ENCODE measurements around the gene ABCF3. TPM values are rescaled to one million over a fixed set of nuclear protein-coding genes. Genes with fewer than 3 reads are reported as not detected.
"Not testable (repeated sequence)": the region's sequence is repeated elsewhere in the genome, so short reads cannot be mapped to it uniquely, and the experiment has no call there.

ABCF3 gene
- total and polyA plus RNA-seq, 2 experiments from 2014 or later: 33.1 to 62.7 TPM

DNA sequence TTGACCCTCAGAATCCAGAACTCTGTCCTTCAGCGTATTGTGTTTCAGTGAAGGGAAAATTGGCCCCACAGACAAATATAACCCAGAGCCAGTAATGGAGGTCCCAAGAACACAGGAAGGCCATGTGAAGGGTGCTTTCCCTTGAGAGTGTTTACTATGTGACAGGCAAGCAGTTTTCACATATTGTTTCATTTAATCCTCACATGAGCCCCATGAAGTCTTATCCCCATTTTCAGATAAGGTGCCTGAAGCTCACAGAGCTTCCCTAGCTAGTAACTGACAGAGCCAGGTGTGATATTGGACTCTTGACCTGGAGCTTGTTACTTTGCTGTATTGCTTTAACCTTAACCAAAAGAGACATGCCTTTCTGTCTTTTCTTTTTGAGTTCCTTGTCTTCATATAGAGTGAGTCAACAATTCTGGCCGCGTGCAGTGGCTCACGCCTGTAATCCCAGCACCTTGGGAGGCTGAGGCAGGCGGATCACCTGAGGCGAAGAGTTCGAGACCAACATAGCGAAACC is 40.2 kb upstream of the ABCF3 start:
- Histone ChIP-seq H3K27me3 (no peaks in the 10 kb centered on the region), H3K36me3 (replicated peaks; ENCODE audit: insufficient read depth, low read depth) (no peaks in the 10 kb centered on the region), H3K4me2 (no peak overlapping the region), H3K79me2 (peaks cover 5% of the 10 kb centered on the region), H2AFZ (no peak overlapping the region), H3K4me1 (ENCODE audit: insufficient read depth) (peaks cover 6% of the 10 kb centered on the region), H3K4me3 (no peak overlapping the region), H4K20me1 (ENCODE audit: insufficient read depth, poor library complexity, severe bottlenecking) (no peaks in the 10 kb centered on the region), H3K9me2 (replicated peaks; ENCODE audit: insufficient read depth) (no peaks in the 10 kb centered on the region), H3K27ac (peak overlapping the region; percentile 78), H3K9me3 (ENCODE audit: low read depth) (no peaks in the 10 kb centered on the region)
- 70% methylated on average over 8 of the region's 8 CpGs for WGBS (ENCODE audit: low lambda C conversion rate, missing lambda C conversion rate)
- peak; percentile 37 for DNase-seq (ENCODE audit: low spot score)
- TF ChIP-seq EZH2phosphoT487 (IDR thresholded peaks at IDR 0.05; ENCODE audit: low read depth, severe bottlenecking, unreplicated experiment) (no peak), EZH2 (IDR thresholded peaks at IDR 0.05; ENCODE audit: borderline replicate concordance) (no peak)
- TF ChIP-seq, protein P1, sequence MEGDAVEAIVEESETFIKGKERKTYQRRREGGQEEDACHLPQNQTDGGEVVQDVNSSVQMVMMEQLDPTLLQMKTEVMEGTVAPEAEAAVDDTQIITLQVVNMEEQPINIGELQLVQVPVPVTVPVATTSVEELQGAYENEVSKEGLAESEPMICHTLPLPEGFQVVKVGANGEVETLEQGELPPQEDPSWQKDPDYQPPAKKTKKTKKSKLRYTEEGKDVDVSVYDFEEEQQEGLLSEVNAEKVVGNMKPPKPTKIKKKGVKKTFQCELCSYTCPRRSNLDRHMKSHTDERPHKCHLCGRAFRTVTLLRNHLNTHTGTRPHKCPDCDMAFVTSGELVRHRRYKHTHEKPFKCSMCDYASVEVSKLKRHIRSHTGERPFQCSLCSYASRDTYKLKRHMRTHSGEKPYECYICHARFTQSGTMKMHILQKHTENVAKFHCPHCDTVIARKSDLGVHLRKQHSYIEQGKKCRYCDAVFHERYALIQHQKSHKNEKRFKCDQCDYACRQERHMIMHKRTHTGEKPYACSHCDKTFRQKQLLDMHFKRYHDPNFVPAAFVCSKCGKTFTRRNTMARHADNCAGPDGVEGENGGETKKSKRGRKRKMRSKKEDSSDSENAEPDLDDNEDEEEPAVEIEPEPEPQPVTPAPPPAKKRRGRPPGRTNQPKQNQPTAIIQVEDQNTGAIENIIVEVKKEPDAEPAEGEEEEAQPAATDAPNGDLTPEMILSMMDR (IDR thresholded peaks at IDR 0.05; ENCODE audit: poor library complexity): no peak

DNA sequence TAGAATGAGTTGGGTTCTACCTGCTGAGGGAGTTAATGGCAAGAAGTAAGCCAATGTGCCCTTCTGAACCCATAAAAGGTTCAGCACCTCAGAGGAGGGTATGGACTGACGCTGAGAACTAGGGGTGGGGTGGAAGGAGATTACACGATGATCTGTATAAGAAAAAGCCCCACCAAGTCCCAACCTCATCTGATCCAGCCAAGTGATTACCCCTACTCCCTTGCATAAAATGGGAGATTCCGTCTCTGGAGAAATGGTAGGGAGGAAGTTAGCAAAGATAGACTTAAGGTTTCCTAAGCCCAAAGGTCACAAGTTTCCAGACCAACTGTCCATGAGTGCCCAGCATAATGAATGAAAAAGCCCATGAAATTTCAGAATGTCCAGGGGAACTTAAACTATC is 37.9 kb upstream of the ABCF3 start:
- WGBS (ENCODE audit: low lambda C conversion rate, missing lambda C conversion rate): 85% methylated on average over 3 of the region's 3 CpGs
- Histone ChIP-seq H2AFZ (no peak overlapping the region), H3K9me3 (ENCODE audit: low read depth) (no peaks in the 10 kb centered on the region), H3K79me2 (peaks cover 4% of the 10 kb centered on the region), H3K4me3 (no peak overlapping the region), H3K4me2 (no peak overlapping the region), H3K9me2 (replicated peaks; ENCODE audit: insufficient read depth) (no peaks in the 10 kb centered on the region), H3K4me1 (ENCODE audit: insufficient read depth) (peaks cover 6% of the 10 kb centered on the region), H3K27me3 (no peaks in the 10 kb centered on the region), H3K27ac (no peak overlapping the region), H3K36me3 (replicated peaks; ENCODE audit: insufficient read depth, low read depth) (no peaks in the 10 kb centered on the region), H4K20me1 (ENCODE audit: insufficient read depth, poor library complexity, severe bottlenecking) (no peaks in the 10 kb centered on the region)
- DNase-seq (ENCODE audit: low spot score): no peak
- TF ChIP-seq EZH2phosphoT487 (IDR thresholded peaks at IDR 0.05; ENCODE audit: low read depth, severe bottlenecking, unreplicated experiment): no peak
- TF ChIP-seq, protein P1 (IDR thresholded peaks at IDR 0.05; ENCODE audit: poor library complexity): no peak
- TF ChIP-seq EZH2 (IDR thresholded peaks at IDR 0.05; ENCODE audit: borderline replicate concordance): no peak

DNA sequence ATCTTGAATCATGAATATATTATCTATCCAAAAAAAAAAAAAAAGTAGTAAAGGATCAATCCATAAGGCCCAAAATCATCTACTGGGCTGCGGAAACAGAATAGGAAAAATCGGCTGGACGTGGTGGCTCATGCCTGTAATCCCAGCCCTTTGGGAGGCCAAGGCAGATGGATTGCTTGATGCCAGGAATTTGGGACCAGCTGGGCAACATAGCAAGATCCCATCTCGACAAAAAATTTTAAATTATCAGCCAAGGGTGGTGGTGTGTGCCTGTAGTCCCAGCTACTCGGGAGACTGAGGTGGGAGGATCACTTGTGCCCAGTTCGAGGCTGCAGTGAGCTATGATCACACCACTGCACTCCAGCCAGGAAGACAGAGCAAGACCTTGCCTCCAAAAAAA is 36.9 kb upstream of the ABCF3 start:
- no peaks in the 10 kb centered on the region for H3K9me2 ChIP-seq (replicated peaks; ENCODE audit: insufficient read depth)
- H3K27me3 ChIP-seq: no peaks in the 10 kb centered on the region
- TF ChIP-seq EZH2 (IDR thresholded peaks at IDR 0.05; ENCODE audit: borderline replicate concordance): no peak
- no peak for TF ChIP-seq EZH2phosphoT487 (IDR thresholded peaks at IDR 0.05; ENCODE audit: low read depth, severe bottlenecking, unreplicated experiment)
- TF ChIP-seq, protein P1 (IDR thresholded peaks at IDR 0.05; ENCODE audit: poor library complexity): no peak
- H4K20me1 ChIP-seq (ENCODE audit: insufficient read depth, poor library complexity, severe bottlenecking): no peaks in the 10 kb centered on the region
- no peaks in the 10 kb centered on the region for H3K36me3 ChIP-seq (replicated peaks; ENCODE audit: insufficient read depth, low read depth)
- peaks cover 12% of the 10 kb centered on the region for H3K79me2 ChIP-seq
- no peak overlapping the region for H3K27ac ChIP-seq
- H2AFZ ChIP-seq: no peak overlapping the region
- no peak for DNase-seq (ENCODE audit: low spot score)
- peaks cover 6% of the 10 kb centered on the region for H3K4me1 ChIP-seq (ENCODE audit: insufficient read depth)
- H3K4me3 ChIP-seq: no peak overlapping the region
- no peaks in the 10 kb centered on the region for H3K9me3 ChIP-seq (ENCODE audit: low read depth)
- no peak overlapping the region for H3K4me2 ChIP-seq
- WGBS (ENCODE audit: low lambda C conversion rate, missing lambda C conversion rate): 97% methylated on average over 6 of the region's 6 CpGs

DNA sequence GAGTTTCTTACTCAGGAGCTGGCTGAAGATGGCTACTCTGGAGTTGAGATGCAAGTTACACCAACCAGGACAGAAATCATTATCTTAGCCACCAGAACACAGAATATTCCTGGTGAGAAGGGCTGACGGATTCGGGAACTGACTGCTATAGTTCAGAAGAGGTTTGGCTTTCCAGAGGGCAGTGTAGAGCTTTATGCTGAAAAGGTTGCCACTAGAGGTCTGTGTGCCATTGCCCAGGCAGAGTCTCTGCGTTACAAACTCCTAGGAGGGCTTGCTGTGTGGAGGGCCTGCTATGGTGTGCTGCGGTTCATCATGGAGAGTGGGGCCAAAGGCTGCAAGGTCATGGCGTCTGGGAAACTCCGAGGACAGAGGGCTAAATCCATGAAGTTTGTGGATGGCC is 36.2 kb upstream of the ABCF3 start:
- H3K4me3 ChIP-seq; H2AFZ ChIP-seq; DNase-seq (ENCODE audit: low spot score); H3K9me2 ChIP-seq (replicated peaks; ENCODE audit: insufficient read depth); H3K27me3 ChIP-seq; H3K4me2 ChIP-seq; H4K20me1 ChIP-seq (ENCODE audit: insufficient read depth, poor library complexity, severe bottlenecking); H3K9me3 ChIP-seq (ENCODE audit: low read depth); H3K36me3 ChIP-seq (replicated peaks; ENCODE audit: insufficient read depth, low read depth); H3K27ac ChIP-seq: not testable (repeated sequence)
- Histone ChIP-seq H3K79me2 (peaks cover 15% of the 10 kb centered on the region), H3K4me1 (ENCODE audit: insufficient read depth) (peaks cover 11% of the 10 kb centered on the region)
- 70% methylated on average over 6 of the region's 6 CpGs for WGBS (ENCODE audit: low lambda C conversion rate, missing lambda C conversion rate)
